Measurements from ENCODE around the gene ABHD11. TPM values are rescaled to one million over a fixed set of nuclear protein-coding genes. Genes with fewer than 3 reads are reported as not detected.

ABHD11 gene
- total and polyA plus RNA-seq, 2 experiments from 2014 or later: 30.7 to 90.9 TPM

- DNase-seq (ENCODE audit: low spot score): no peak
- no peaks in the 10 kb centered on the region for H3K36me3 ChIP-seq (replicated peaks; ENCODE audit: insufficient read depth, low read depth)
- H3K9me3 ChIP-seq (ENCODE audit: low read depth): no peaks in the 10 kb centered on the region
- no peak overlapping the region for H3K4me2 ChIP-seq
- no peak overlapping the region for H3K27ac ChIP-seq
- no peaks in the 10 kb centered on the region for H4K20me1 ChIP-seq (ENCODE audit: insufficient read depth, poor library complexity, severe bottlenecking)
- no peaks in the 10 kb centered on the region for H3K4me1 ChIP-seq (ENCODE audit: insufficient read depth)
- no peaks in the 10 kb centered on the region for H3K27me3 ChIP-seq
- whole genome bisulfite sequencing (ENCODE audit: low lambda C conversion rate, missing lambda C conversion rate): 49% methylated on average over 7 of the region's 8 CpGs
- H3K9me2 ChIP-seq (replicated peaks; ENCODE audit: insufficient read depth): no peaks in the 10 kb centered on the region
- no peaks in the 10 kb centered on the region for H3K79me2 ChIP-seq
- no peak overlapping the region for H3K4me3 ChIP-seq
- no peak overlapping the region for H2AFZ ChIP-seq
- TF ChIP-seq EZH2phosphoT487 (IDR thresholded peaks at IDR 0.05; ENCODE audit: low read depth, severe bottlenecking, unreplicated experiment): no peak
- TF ChIP-seq EZH2 (IDR thresholded peaks at IDR 0.05; ENCODE audit: borderline replicate concordance): no peak
These were observed 23.5 kb upstream of the ABHD11 start for GRCh38 chr7:73761854-73762658.

- no peak for TF ChIP-seq EZH2phosphoT487 (IDR thresholded peaks at IDR 0.05; ENCODE audit: low read depth, severe bottlenecking, unreplicated experiment)
- no peak for TF ChIP-seq EZH2 (IDR thresholded peaks at IDR 0.05; ENCODE audit: borderline replicate concordance)
- no peak for TF ChIP-seq CTCF (IDR thresholded peaks at IDR 0.05; ENCODE audit: poor library complexity)
- no peaks in the 10 kb centered on the region for H3K79me2 ChIP-seq
- H3K9me2 ChIP-seq (replicated peaks; ENCODE audit: insufficient read depth): no peaks in the 10 kb centered on the region
- no peaks in the 10 kb centered on the region for H3K27me3 ChIP-seq
- WGBS (ENCODE audit: low lambda C conversion rate, missing lambda C conversion rate): 84% methylated on average over 7 of the region's 7 CpGs
- no peaks in the 10 kb centered on the region for H3K36me3 ChIP-seq (replicated peaks; ENCODE audit: insufficient read depth, low read depth)
- H2AFZ ChIP-seq: no peak overlapping the region
- H3K4me1 ChIP-seq (ENCODE audit: insufficient read depth): no peaks in the 10 kb centered on the region
- H4K20me1 ChIP-seq (ENCODE audit: insufficient read depth, poor library complexity, severe bottlenecking): no peaks in the 10 kb centered on the region
- DNase-seq (ENCODE audit: low spot score): peak; percentile 36
- no peak overlapping the region for H3K4me3 ChIP-seq
- H3K9me3 ChIP-seq (ENCODE audit: low read depth): no peaks in the 10 kb centered on the region
- H3K27ac ChIP-seq: peak overlapping the region; percentile 53
- no peak overlapping the region for H3K4me2 ChIP-seq
These were observed 20.1 kb upstream of the ABHD11 start for GRCh38 chr7:73758581-73759138.

GRCh38 chr7:73749931-73750776 lies 11.6 kb upstream of the ABHD11 start:
- H2AFZ ChIP-seq: no peak overlapping the region
- H3K36me3 ChIP-seq (replicated peaks; ENCODE audit: insufficient read depth, low read depth): no peaks in the 10 kb centered on the region
- H3K27ac ChIP-seq: peak overlapping the region; percentile 65
- H3K4me2 ChIP-seq: peak overlapping the region; percentile 65
- peaks cover 14% of the 10 kb centered on the region for H3K4me1 ChIP-seq (ENCODE audit: insufficient read depth)
- no peak for TF ChIP-seq CTCF (IDR thresholded peaks at IDR 0.05; ENCODE audit: poor library complexity)
- TF ChIP-seq EZH2phosphoT487 (IDR thresholded peaks at IDR 0.05; ENCODE audit: low read depth, severe bottlenecking, unreplicated experiment): no peak
- no peak for TF ChIP-seq EZH2 (IDR thresholded peaks at IDR 0.05; ENCODE audit: borderline replicate concordance)
- H3K9me3 ChIP-seq (ENCODE audit: low read depth): no peaks in the 10 kb centered on the region
- H3K27me3 ChIP-seq: no peaks in the 10 kb centered on the region
- DNase-seq (ENCODE audit: low spot score): no peak
- H3K4me3 ChIP-seq: no peak overlapping the region
- WGBS (ENCODE audit: low lambda C conversion rate, missing lambda C conversion rate): 67% methylated on average over 16 of the region's 16 CpGs
- H3K9me2 ChIP-seq (replicated peaks; ENCODE audit: insufficient read depth): no peaks in the 10 kb centered on the region
- H4K20me1 ChIP-seq (ENCODE audit: insufficient read depth, poor library complexity, severe bottlenecking): no peaks in the 10 kb centered on the region
- no peaks in the 10 kb centered on the region for H3K79me2 ChIP-seq
